ENCODE data around the gene SCML1. TPM values are rescaled to one million over a fixed set of nuclear protein-coding genes. Genes with fewer than 3 reads are reported as not detected.
A peak's percentile ranks its signal among the peaks of the same experiment; 100 is the strongest.

The SCML1 gene
- 8.4 and 9.7 TPM in 2 replicates for total RNA-seq (2014; rRNA removed; shearing (Covaris generic))

GRCh38 chrX:17736856-17737709 lies at the start of gene SCML1:
Gene SCML1, plus strand, starts transcription at chrX:17737493. Its CDS starts 6,694 bp downstream, at chrX:17744187.
- peak; percentile 96 for DNase-seq (ENCODE audit: low spot score)

GRCh38 chrX:17687648-17688047 lies 49.6 kb upstream of the SCML1 start:
- no peak for DNase-seq (ENCODE audit: low spot score)

GRCh38 chrX:17689971-17690409 lies 47.3 kb upstream of the SCML1 start:
- peak; percentile 95 for DNase-seq (ENCODE audit: low spot score)

GRCh38 chrX:17692709-17693346 lies 44.5 kb upstream of the SCML1 start:
- no peak for DNase-seq (ENCODE audit: low spot score)

GRCh38 chrX:17697191-17697590 lies 40.1 kb upstream of the SCML1 start:
- DNase-seq (ENCODE audit: low spot score) = peak; percentile 12

- DNase-seq (ENCODE audit: low spot score) = no peak
Observed at GRCh38 chrX:17700976-17701375, 36.3 kb upstream of the SCML1 start.

GRCh38 chrX:17703201-17703600 lies 34.1 kb upstream of the SCML1 start:
- no peak for DNase-seq (ENCODE audit: low spot score)

GRCh38 chrX:17705211-17705610 lies 32.1 kb upstream of the SCML1 start:
- DNase-seq (ENCODE audit: low spot score) = no peak

GRCh38 chrX:17706676-17707075 lies 30.6 kb upstream of the SCML1 start:
- DNase-seq (ENCODE audit: low spot score) = no peak

GRCh38 chrX:17707731-17708130 lies 29.6 kb upstream of the SCML1 start:
- no peak for DNase-seq (ENCODE audit: low spot score)

- no peak for DNase-seq (ENCODE audit: low spot score)
Observed at GRCh38 chrX:17710871-17711301, 26.4 kb upstream of the SCML1 start.

- DNase-seq (ENCODE audit: low spot score) = no peak
Observed at GRCh38 chrX:17713288-17713687, 24.0 kb upstream of the SCML1 start.

GRCh38 chrX:17718649-17719165 lies 18.6 kb upstream of the SCML1 start:
- DNase-seq (ENCODE audit: low spot score) = no peak

GRCh38 chrX:17719711-17720110 lies 17.6 kb upstream of the SCML1 start:
- no peak for DNase-seq (ENCODE audit: low spot score)

GRCh38 chrX:17721715-17722114 lies 15.6 kb upstream of the SCML1 start:
- DNase-seq (ENCODE audit: low spot score) = no peak

GRCh38 chrX:17725181-17725580 lies 12.1 kb upstream of the SCML1 start:
- no peak for DNase-seq (ENCODE audit: low spot score)

- no peak for DNase-seq (ENCODE audit: low spot score)
Observed at GRCh38 chrX:17732138-17732783, 5.0 kb upstream of the SCML1 start.

GRCh38 chrX:17735406-17735805 lies 1.9 kb upstream of the SCML1 start:
- no peak for DNase-seq (ENCODE audit: low spot score)

GRCh38 chrX:17736478-17736855 lies 826 bp upstream of the SCML1 start:
- DNase-seq (ENCODE audit: low spot score) = peak; percentile 23

- no peak for DNase-seq (ENCODE audit: low spot score)
Observed at GRCh38 chrX:17737710-17737985, 355 bp downstream of the SCML1 start.

GRCh38 chrX:17737986-17738713 lies 857 bp downstream of the SCML1 start:
- peak; percentile 41 for DNase-seq (ENCODE audit: low spot score)
